Epithelial cell of proximal tubule (primary cell): ENCODE results near the gene FOXJ2. TPM values are rescaled to one million over a fixed set of nuclear protein-coding genes. Genes with fewer than 3 reads are reported as not detected.
"Not testable (repeated sequence)": the region's sequence is repeated elsewhere in the genome, so short reads cannot be mapped to it uniquely, and the experiment has no call there.

ENCODE experiments used
- DNase-seq: peaks from one replicate; pipeline ENCODE4 v3.0.0-alpha.2; 2011; ENCODE audit warnings: low read depth
- H3K4me3 ChIP-seq: 2 replicates; pipeline ENCODE4 v1.5.1; 2011; ENCODE audit warnings: low read depth, mild to moderate bottlenecking, low read length
- CTCF ChIP-seq: conservative IDR thresholded peaks from 2 replicates; pipeline ENCODE4 v1.5.1; 2012; ENCODE audit warnings: low read depth, mild to moderate bottlenecking, low read length
- total RNA-seq: library from RNA; depleted of rRNA; stranded (reverse); fragments of >200 nt; gene quantifications from 2 replicates; pipeline ENCODE4 v1.2.3, GENCODE V29; 2015

Gene FOXJ2
- total RNA-seq, 1 donor from 2014 or later, result 9.4 TPM

- no peak for TF ChIP-seq CTCF
- no peak overlapping the region for H3K4me3 ChIP-seq
- no peak for DNase-seq
Measured at GRCh38 chr12:8069582-8069981, 37.1 kb downstream of the FOXJ2 start.

GRCh38 chr12:8071820-8072219, 39.3 kb downstream of the FOXJ2 start:
- not testable (repeated sequence) for H3K4me3 ChIP-seq, DNase-seq

DNA sequence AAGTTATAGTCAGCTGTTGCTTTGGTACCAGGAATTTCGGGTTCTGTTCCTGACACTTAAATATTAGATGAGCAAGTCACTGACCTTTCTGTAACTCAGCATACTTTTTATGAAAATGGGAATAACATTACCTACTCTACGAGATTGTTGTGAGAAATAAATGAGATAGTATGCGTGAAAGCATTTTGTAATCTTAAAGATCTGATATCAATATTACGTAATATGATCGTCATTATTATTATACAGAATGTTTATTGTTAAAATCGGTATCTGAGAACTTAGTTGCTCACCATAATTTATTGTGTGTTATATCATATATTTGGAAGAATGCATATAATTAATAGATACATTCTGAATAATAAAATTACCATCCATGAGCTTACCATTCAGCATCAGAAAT, 43.4 kb downstream of the FOXJ2 start:
- no peak for TF ChIP-seq CTCF
- H3K4me3 ChIP-seq, result no peak overlapping the region
- DNase-seq, result no peak

DNA sequence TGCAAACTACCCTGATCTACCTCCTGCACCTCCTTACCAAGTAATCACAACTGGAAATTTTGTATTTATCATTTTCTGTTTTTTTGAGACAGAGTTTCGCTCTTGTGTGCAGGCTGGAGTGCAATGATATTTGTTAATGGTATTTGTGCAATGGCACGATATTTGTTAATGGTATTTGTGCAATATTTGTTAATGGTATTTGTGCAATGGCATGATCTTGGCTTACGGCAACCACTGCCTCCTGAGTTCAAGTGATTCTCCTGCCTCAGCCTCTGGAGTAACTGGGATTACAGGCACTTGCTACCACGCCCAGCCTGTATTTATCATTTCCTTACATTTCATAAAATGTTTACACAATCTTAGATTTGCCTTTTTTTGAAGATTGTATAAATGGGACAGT, 43.9 kb downstream of the FOXJ2 start:
- no peak for TF ChIP-seq CTCF
- DNase-seq, result no peak

DNA sequence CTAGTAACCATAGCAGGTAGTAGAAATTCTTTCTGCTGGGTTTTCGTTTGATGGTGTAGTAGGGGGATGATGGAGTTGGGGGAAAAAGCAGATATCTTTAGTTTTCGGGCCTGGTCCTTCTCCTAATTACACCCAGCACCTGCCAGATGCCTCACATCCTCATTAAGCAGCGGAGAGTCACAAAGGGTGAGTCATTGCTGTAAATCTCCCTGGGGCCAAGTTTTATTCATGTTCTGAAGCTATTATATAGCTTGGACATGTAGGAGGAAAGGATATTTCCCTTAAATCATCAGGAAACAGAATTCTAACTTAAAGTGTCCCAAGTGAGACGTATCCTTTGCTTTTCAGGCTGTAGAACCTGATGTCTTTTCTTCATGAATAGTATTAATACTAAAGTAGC, 44.7 kb downstream of the FOXJ2 start:
- TF ChIP-seq CTCF, result no peak
- no peak overlapping the region for H3K4me3 ChIP-seq
- no peak for DNase-seq

More for the DNA sequence above, 43.9 kb downstream of the FOXJ2 start:
- no peak overlapping the region for H3K4me3 ChIP-seq

DNA sequence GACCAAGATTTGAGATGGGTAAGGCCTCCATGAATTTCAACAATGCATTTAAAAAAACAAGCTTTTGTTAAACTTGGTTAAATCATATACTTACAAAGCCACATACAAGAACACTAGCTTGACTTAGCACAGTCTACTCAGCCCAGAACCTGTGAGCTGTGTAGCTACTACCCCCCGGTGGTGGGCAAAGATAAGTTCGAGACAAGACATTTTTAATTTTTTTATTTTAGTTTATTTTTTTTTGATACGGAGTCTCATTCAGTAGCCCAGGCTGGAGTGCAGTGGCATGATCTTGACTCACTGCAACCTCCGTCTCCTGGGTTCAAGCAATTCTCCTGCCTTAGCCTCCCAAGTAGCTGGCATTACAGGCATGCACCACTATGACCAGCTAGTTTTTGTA, 45.9 kb downstream of the FOXJ2 start:
- H3K4me3 ChIP-seq, result no peak overlapping the region
- TF ChIP-seq CTCF, result peak; percentile 65
- DNase-seq, result peak; percentile 32

GRCh38 chr12:8078916-8079315, 46.4 kb downstream of the FOXJ2 start:
- no peak overlapping the region for H3K4me3 ChIP-seq
- DNase-seq, result no peak
- TF ChIP-seq CTCF, result no peak

GRCh38 chr12:8080120-8080519, 47.6 kb downstream of the FOXJ2 start:
- H3K4me3 ChIP-seq, result no peak overlapping the region
- DNase-seq, result no peak
- TF ChIP-seq CTCF, result no peak
